GM19193 (cell line): ENCODE results near the gene RBM19.

Experiments
- POLR2A ChIP-seq: IDR thresholded peaks from 4 replicates; pipeline ENCODE4 v1.6.1; 2011; ENCODE audit not compliant: insufficient read depth, insufficient read length; ENCODE audit errors: extremely low read depth

Gene RBM19

DNA sequence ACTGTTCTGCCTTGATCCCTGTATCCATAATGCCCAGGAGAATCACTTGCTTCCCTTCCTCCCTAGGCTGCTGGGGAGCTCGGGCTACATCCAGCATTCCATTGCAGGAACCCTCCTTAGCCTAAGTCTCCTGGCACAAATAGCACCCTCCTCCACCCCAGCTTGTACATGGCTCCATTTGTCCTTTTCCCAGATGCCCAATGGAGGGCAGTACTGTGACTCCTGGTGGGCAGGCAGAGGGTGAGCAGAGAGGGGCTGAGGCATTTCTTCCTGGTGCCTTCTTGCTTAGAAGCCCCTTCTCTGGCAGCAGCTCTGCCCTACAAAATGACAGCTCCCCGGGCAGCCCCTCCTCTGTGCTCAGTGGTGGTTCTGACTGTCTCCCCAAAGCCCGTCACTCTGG is 86.5 kb downstream of the RBM19 start:
- no peak for TF ChIP-seq POLR2A

DNA sequence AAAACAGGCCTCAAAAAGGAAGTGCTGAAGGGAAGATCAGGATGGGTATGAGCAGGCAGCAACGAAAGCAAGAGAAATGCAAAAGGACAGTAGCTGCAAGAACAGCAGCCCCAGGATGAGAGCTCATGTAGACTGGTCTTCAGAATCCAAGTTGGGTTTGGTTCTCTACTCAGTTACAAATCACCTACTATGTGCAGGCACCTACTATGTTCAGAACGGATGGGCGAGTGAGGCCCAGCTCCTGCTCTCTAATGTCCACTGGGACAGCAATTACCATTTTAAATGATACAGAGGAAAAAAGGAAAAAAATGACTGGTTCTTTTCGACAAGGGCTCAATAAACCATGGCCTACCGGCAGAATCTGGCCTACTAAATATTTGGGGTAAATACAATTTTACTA is 88.5 kb downstream of the RBM19 start:
- no peak for TF ChIP-seq POLR2A

DNA sequence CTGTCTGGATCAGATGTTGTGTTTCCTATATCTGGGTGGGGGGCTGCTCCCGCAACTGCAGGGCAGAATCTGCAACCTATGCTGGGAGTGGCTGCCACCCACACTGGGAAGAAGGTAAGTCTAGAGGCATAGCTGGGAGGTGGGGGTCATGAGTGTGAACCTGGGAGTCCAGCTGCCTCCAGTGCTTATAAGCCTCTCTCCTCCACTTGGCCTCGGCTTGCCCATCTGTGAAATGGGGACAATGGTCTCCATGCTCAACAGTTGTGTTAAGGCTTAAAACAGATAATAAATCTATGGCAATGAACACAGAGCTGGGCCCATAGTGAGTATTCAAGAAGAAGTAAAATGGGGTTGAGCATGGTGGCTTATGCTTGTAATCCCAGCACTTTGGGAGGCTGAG is 90.0 kb downstream of the RBM19 start:
- TF ChIP-seq POLR2A: no peak

DNA sequence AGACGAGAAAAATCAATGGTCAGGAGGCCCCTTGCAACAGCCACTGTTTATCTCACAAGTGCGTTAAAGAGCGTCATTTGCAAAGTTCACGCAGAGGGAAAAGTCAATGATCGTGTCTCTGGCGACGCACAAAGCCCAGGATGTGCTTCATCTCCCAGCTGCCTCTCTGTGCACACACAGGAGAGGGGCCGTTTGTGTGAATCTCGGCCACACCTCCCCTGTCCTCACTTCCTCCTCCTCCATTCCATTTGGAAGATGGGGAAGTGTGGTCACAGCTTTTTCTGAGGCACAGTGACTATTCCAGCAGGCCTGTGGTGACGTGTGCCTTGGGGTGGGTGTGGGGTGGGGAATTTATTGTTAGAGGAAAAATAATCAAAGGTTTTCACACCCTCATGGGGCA is 90.4 kb downstream of the RBM19 start:
- no peak for TF ChIP-seq POLR2A

DNA sequence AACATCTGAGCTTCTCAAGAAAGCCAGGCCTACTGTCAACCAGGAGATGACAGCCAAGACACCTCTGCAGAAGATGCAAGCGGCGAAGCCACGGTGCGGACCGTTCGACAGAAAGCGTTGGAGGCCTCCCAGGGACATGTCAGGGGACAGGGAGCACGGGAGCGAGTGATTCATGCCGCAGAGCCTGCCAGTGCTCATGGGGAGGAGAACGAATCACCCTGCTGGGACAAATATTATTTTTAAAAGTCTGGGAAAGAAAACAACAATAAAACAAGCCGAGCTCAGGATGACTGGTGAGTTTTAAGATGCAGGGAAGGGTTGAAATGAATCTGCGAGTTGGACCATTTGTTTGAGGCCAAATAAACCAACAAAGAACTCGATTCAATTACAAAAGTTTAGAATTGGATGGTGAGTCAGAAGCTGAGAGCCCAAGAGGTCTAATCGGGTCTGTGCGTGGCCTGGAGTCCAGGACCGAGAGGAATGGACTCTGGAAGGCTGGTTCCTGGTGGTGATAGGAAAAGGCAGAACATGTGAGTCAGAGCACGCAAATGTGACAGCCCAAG is 91.0 kb downstream of the RBM19 start:
- TF ChIP-seq POLR2A: no peak

DNA sequence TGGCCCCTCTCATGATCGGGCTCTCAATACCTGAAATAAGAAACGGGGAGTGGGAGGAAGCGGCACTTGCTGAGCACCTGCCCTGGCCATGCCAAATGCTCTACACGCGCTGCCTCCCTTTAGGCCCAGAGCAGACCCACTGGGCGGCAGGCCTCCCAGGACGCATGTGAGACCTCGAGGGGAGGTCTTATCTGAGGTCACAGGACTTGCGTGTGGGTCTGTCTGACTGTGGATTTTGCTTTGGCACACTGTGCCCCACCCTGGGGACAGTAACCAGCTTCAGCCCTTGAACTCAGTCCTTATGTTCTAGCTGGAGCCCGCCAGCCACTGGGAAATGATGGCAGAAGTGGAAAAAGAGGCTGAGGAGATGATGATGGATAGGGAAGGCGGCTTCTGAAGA is 91.8 kb downstream of the RBM19 start:
- TF ChIP-seq POLR2A: no peak

DNA sequence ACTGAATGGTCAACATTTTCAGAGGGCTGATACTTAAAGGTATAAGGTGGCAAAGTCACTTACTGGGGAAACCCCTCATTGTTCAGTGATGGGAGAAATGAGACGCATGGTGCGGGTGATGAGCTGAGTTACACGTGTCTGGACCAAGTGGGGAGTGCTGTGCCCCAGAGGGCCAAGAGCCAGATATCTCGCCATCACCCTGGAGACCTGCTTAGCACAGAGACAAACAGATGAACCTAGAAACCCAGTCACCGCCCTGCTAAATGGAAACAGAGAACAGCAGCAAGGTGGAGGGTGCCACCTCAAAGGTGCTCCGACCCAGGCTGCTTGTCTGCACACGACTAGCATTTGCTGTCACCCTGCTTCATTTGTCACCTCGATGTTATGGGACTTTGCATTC is 92.4 kb downstream of the RBM19 start:
- TF ChIP-seq POLR2A: no peak

DNA sequence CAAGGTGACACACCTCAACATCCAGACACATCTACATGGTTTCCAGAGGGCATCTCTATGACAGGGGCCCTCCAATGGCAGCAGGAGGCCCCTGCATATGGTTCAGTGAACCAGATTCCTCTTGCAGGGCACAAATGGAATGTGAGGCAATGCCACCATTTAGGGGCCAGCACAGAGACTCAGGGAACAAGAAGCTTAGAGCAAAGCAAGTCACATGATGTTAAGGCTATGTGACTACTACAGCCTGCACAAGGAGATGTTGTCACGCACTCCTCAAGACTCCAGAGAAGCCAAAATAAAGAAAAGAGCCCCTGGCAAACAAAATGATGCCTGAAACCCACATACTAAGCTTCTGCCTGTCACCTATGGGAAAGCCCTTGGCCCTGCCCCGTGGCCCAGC is 95.2 kb downstream of the RBM19 start:
- no peak for TF ChIP-seq POLR2A

DNA sequence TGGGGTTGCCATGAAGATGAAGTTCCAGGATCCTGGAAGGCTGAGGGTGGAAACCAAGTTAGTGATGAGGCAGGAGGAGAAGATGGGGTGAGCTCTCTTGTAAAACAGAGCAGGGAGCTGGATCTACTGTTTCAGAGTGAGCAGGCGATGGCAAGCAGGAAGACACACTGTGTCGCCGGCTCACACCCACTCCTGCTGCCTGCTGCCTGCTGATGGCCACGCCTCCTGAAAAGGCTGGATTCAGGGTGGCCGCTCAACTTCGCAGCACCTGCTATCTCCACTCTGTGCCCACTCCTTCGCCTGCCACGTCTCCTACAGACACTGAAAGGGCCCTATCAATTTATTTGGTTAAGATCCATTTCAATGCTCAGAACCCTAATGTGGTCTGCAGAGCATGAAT is 96.1 kb downstream of the RBM19 start:
- no peak for TF ChIP-seq POLR2A

DNA sequence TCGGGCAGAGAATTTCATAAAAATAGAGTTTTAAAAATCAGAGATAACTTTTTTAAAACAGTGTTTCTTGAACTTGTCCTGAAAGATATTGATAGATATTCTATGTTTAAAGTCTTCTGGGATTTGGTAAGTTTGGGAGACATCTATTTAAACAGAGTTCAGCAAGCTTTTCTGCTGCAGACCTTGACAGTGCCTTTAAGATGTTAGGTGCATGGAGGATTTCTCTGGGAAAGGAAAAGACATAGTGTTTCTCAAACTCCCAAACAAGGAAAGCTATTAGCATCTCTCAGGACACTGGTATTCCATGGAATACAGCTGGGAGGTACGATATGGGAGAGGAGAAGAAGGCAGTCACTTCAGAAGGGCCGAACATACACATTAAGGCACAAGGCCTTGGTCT is 97.8 kb downstream of the RBM19 start:
- TF ChIP-seq POLR2A: no peak

DNA sequence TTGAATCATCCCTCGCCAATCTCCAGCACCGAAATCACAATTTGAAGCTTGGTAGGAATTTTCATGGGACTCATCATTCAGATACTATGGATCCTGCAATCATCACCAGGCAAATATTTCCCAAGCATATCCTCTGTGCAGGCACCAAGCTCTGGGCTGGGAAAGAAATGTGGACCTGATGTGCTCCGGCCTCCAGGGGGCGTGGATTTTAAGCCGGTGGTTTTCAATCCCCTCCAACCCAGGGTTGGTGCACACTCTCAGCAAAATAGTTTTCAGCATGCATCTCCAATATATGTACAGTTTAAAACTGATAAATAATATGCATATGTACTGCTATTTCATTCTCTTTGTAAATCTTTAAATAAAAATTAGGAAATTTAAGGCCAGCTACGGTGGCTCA is 98.9 kb downstream of the RBM19 start:
- TF ChIP-seq POLR2A: no peak

DNA sequence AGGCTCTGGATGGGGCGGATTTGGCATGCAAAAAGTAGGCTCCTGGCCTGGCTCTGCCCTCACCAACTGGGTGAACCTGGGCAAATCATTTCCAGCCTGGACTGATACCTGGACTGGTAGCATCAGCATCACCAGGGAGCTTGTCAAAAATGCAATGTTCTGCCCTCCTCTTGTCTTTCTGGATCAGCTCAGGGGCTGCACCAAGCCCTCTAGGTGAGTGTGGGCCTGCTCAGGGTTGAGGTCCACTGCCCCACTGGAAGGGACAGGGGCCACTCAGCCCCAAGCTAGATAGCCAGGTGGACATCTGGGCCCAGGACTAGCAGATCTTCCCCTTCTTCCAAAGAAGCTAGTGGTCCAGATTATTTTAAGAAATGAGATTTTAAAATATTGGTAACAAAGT is 99.6 kb downstream of the RBM19 start:
- TF ChIP-seq POLR2A: no peak

DNA sequence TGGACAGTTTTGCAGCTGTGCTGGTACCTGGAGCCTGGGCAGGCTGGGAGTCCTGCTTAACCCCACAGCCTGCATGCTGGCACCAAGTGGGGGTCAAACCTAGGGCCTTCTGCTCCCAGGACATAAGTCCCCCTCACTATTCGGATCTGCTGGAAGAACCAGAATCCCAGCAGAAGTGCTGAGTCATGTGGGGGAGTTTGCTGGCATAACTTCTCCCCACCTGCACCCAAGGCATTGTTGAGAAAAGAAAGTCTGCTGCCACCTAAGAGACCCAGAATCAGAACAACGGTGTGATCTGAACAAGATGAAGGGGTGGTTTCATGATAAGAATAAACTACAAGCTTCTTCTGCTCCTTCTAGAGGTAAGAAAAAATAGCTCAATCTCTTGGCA is 102.7 kb downstream of the RBM19 start:
- TF ChIP-seq POLR2A: no peak

DNA sequence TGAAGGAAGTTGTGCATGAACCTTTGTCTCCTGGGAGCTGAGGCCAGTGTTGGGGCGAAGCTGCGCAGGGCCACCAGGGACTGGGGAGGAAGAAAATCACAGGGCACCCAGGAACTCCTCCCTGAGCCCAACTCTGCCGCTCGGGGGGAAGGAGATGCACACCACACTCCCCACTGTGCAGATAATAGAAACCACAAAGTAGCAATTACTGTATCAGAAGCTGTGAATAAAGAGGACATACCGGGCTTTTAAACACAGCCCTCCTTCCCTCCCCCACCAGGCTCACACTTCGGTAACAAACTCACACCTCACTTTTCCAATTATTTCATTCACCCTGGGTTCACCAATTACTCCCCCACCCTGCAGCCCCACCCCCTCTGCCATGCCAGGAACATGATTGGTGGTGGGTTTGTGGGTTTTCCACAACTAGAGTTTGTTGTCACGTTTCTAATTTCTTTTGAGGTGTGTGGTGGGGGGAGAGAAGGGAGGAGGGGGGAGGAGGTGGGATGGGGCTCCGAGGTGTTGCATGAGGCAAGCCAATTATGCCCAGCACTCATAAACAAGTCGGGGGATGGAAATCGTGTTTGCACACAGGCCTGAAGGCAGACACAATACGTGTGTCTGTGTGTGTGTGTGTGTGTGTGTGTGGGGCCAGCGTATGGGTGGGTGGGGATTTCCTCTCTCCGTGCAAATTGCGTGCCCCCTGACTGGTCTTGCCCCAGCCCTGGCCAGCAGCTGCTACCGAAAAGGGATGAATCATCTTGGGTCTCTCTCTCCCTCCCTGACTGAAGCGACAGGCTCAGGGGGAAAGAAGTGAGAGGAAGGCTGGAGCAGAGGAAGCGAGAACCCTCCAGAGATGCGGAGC is 103.3 kb downstream of the RBM19 start:
- no peak for TF ChIP-seq POLR2A

DNA sequence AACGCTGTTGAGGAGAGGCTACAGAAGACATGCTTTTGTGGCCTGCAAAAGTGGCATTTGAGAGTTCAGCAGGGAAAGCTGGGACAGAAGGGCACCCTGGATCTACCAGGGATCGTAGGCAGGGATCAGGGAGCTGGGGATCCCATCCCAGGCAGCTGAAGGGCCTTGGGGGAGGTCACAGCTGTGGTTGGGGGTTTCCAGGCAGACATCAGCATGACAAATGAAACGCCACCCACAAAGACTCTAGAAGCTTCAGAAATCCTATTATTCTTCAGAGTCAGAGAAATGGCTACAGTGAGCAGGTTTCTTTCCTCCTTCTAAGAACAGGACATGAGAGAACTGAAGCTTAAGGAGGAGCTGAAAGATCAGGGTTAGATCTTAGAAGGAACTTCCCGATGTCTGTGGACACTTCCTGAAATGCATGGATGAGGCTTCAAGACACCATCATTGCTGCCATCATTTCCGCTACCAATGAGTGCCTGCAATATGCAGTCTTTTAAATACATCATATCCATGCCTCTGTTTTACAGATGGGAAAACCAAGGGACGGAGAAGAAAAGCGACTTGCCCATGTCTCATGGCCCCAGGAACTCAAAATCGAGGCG is 104.3 kb downstream of the RBM19 start:
- TF ChIP-seq POLR2A: no peak

DNA sequence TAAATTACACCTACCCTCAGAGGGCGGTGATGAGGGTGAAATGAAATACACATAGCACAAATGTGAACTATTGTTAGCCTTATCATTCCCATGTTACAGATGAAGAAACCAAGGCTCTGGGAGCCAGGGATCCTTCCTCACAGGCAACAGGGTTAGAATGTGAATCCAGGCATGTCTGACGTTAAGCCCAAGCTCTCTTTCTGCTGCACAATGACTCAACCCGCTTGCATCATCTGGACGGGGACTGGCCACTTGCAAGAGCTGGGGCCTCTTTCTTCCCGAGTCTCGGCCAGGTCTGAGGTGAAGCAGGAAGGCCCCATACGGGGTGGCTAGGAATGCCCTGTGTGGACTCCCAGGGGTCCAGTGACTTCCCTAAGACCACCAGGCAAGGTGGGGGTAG is 105.2 kb downstream of the RBM19 start:
- no peak for TF ChIP-seq POLR2A
